Activated T-cell treated with anti-CD3 and anti-CD28 coated beads for 48 hours (primary cell): ENCODE results near the gene EP400.

Experiments
- DNase-seq: peaks from one replicate; pipeline ENCODE4 v3.0.0-alpha.2; 2020; ENCODE audit warnings: low read depth

Gene EP400

DNA sequence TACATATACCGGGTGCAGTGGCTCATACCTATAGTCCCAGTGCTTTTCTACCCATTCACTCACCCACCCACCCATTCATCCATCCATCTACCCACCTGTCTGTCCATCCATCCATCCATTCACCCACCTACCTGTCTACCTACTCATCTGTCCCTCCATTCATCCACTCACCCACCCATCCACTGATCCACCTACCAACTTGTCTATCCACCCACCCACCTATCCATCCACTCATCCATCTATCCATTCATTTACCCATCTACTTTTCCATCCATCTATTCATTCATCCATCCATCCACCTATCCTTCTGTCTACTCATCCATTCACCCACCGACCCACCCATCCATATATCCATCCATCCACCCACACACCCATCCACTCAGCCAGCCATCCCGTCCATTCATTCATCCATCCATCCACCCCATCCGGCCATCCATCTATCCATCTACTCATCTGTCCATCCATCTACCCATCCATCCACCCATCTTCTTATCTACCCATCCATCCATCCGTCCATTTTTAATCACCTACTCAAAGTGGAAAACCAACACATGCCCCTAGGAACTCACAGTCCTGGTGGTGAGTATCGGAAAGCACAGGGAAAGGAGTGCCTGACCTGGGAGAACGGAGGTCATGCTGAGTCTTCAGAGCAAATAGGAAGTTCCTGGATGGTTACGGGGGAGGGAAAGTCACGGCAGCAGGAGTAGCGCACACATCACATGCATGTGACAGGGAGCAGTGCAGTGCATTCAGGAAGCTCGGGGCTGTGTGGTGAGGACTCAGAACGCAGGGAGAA is 174.4 kb downstream of the EP400 start:
- no peak for DNase-seq

DNA sequence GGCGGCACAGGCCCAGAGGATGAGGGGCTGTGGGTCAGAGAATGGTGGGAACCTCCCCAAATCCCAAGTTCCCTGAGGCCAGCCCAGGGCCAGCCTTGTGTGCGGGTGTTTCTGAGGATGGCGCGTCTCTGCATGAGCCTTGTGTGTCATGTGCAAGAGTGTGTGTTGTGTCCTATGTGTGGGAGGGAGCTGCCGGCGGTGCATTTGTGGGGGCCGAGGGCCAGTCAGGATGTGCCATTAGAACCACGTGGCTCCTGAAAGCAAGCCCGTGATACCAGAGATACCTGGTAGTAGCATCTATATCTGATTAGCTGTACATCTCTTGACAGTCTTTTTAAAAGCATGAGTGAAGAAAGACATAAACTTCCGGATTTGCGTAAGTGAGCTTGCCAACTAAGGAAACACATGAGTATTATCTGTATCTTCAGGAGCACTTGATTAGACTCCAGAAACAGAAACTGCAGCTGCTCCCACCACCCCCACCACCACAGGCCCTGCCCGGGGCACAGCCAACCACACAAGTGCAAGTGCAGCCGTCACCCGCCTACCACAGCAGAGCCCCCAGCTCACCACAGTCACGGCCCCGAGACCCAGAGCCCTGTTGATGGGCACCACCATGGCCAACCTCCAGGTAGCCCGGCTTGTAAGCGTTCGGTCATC is 175.2 kb downstream of the EP400 start:
- no peak for DNase-seq

DNA sequence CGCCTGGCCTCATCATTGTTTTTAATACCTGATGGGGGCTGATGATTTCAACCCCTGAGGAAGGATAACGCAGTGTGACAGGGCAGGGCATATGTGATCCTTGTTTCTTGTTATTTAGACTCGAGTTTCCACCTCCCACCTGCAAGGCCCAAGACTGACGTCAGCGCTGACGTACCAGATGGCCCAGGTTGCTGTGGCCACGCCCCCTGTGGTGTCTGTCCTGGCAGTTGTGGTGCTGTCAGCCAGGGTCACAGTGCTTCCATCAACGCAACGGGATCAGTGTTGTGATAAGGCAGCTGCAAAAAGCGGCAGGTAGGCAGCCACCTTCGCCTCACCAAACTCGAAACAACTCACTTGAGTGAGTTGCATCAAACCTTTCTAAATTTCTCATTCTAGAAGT is 176.0 kb downstream of the EP400 start:
- no peak for DNase-seq

DNA sequence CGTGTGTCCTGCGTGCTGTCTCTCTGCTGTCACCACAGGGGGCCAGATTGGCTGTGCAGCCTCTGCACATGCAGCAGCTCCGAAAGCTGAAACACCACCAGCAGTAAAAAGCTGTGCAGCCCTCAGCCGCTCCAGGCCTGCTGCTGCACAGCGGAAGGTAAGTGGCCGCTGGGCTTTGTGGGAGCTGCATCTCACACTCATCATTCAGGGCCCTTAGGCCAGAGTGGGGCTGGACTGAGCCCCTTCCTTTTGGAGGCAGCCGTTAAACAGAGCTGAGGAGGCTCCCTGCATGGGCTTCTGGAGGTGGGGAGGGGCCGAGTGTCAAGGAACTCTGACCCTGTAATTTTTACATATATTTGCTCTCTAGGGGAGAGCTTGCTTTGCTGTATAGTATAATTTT is 177.3 kb downstream of the EP400 start:
- no peak for DNase-seq

DNA sequence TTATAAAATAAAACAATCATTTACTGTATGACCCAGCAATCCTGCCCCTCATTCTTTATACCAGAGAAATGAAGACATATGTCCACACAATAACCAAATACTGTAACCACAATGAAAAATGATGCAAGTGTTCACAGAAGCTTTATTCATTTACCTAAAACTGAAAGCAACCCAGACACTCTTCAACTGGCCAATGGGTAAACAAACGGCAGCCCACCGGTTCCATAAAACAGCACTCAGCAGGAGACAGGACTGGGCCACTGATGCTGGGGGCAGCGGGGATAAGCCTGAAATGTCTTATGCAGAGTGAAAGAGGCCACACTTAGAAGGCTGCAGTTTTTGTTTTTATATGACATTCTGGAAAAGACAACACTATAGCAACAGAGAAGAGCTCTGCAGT is 179.3 kb downstream of the EP400 start:
- no peak for DNase-seq

DNA sequence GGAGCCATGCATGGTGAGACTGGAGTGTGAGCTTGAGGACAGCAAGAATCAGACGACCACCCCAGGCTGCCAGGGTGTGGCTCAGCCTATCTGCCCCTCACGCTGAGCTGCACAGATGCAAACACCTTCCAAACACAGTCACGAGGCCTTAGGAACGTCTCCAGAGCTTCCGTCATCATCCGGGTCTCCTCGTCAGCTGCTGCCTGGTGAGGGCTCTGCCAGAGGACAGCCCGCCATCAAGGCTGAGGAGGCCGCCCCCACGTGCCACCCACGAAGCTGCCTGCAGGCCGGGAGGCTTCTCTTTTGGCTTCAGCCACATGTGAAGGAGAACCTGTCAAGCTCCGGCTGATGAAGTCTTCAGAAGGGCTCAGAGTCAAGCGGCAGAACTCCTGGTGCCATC is 180.9 kb downstream of the EP400 start:
- DNase-seq: no peak
